Breast epithelium (tissue), 4 donors: ENCODE data around the gene RAET1E. TPM values are rescaled to one million over a fixed set of nuclear protein-coding genes. Genes with fewer than 3 reads are reported as not detected.
"Not testable (repeated sequence)": the region's sequence is repeated elsewhere in the genome, so short reads cannot be mapped to it uniquely, and the experiment has no call there.

ENCODE experiments used
- DNase-seq, 2 donors: peaks; one replicate each; pipeline ENCODE4 v3.0.0-alpha.2; 2019; ENCODE audit warnings: low spot score in 2 of 2
- H3K27ac ChIP-seq, 2 donors: fragments of 200-600 bp; sonication (generic) in 1 of 2; one replicate each; pipeline ENCODE4 v1.5.1; 2016 to 2019; ENCODE audit warnings: mild to moderate bottlenecking in 1 of 2
- H3K27me3 ChIP-seq, 2 donors: fragments of 200-600 bp; sonication (generic) in 1 of 2; one replicate each; pipeline versions ENCODE4 v1.5.1 to v1.6.0; 2017 to 2019; ENCODE audit warnings: control low read depth in 1 of 2, mild to moderate bottlenecking in 1 of 2
- H3K36me3 ChIP-seq: fragments of 200-600 bp; one replicate; pipeline ENCODE4 v1.5.1; 2019
- H3K4me1 ChIP-seq, 2 donors: fragments of 200-600 bp; sonication (generic); one replicate each; pipeline ENCODE4 v1.5.1; 2016 to 2019; ENCODE audit warnings: control low read depth in 1 of 2
- H3K4me3 ChIP-seq, 3 donors: fragments of 200-600 bp; sonication (generic); 1 replicate in 2 of 3; 2 replicates in 1 of 3; pipeline ENCODE4 v1.5.1; 2016 to 2019; ENCODE audit warnings: mild to moderate bottlenecking in 3 of 3, moderate library complexity in 2 of 3
- H3K9me3 ChIP-seq, 2 donors: fragments of 200-600 bp; sonication (generic) in 1 of 2; one replicate each; pipeline ENCODE4 v1.5.1; 2016 to 2019; ENCODE audit warnings: control low read depth in 1 of 2
- POLR2A ChIP-seq: fragments of 450-650 bp; IDR thresholded peaks from one replicate; pipeline ENCODE4 v1.6.1; 2016; ENCODE audit warnings: antibody characterized with exemption, mild to moderate bottlenecking, moderate library complexity
- POLR2AphosphoS5 ChIP-seq, 3 donors: sonication (generic); formaldehyde crosslinking; IDR thresholded peaks; one replicate each; pipeline ENCODE4 v1.6.1; 2017; ENCODE audit warnings: antibody characterized with exemption in 3 of 3
- intact Hi-C: fragments of 100-400 bp; cut with DNase I; formaldehyde crosslinking; loops from one replicate; pipeline ENCODE4 v1.15.1; 2023; ENCODE audit warnings: low total_unique reads
- total RNA-seq, 3 donors: library from RNA; depleted of rRNA; stranded (reverse); fragments of >200 nt; gene quantifications; one replicate each; pipeline ENCODE4 v1.1.0, GENCODE V29; 2016
- TF ChIP-seq, protein P1 (sequence below), 3 donors: fragments of 450-650 bp; IDR thresholded peaks; one replicate each; pipeline ENCODE4 v1.5.1; 2016 to 2017; ENCODE audit warnings: antibody characterized with exemption in 3 of 3, mild to moderate bottlenecking in 3 of 3, moderate library complexity in 3 of 3

RAET1E gene
- total RNA-seq, 3 donors from 2014 or later, result 2.0 TPM; not detected in 2

DNA sequence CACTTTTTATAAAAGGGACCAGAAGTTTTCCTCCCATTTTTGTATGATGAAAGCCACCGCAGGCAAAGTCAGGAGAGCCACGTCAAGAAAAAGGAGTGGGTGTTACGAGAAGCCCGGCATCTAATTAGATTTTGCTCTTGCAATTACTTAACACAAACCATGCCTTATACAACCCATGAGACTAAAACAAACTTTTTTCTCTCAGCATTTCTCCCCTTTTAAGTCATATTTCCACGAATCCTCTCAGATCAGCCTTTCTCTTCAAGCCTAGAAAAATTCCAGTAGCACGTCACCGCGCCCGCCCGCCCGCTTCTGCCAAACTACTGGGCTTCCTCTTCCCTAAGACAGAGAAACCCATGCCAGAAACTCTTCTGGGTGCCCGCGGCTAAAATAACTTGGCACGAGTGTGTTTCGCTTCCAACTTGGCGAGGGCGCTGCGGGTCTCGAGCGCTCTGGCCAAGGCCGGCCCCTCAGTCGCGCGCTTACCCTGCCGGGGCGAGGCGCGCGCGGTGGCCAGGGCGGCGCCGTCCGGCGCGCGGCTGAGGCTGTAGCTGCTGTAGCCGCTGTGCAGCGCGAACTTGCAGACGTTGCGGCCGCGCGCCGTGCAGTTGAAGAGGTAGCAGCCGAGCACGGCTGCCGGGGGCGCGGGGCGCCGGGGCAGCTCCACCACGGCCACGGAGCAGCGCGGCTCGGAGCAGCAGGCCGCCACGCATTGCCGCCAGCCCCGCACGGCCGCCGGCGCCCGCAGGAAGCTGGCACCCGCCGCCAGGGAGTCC lies 34.8 kb downstream of the RAET1E start:
- intact Hi-C loops, result no loop called here
- H3K4me1 ChIP-seq, result no peaks in the 10 kb centered on the region
- H3K36me3 ChIP-seq, result no peaks in the 10 kb centered on the region
- TF ChIP-seq POLR2A (no peak), POLR2AphosphoS5 (IDR thresholded peaks at IDR 0.05) (no peak)
- TF ChIP-seq, protein P1, sequence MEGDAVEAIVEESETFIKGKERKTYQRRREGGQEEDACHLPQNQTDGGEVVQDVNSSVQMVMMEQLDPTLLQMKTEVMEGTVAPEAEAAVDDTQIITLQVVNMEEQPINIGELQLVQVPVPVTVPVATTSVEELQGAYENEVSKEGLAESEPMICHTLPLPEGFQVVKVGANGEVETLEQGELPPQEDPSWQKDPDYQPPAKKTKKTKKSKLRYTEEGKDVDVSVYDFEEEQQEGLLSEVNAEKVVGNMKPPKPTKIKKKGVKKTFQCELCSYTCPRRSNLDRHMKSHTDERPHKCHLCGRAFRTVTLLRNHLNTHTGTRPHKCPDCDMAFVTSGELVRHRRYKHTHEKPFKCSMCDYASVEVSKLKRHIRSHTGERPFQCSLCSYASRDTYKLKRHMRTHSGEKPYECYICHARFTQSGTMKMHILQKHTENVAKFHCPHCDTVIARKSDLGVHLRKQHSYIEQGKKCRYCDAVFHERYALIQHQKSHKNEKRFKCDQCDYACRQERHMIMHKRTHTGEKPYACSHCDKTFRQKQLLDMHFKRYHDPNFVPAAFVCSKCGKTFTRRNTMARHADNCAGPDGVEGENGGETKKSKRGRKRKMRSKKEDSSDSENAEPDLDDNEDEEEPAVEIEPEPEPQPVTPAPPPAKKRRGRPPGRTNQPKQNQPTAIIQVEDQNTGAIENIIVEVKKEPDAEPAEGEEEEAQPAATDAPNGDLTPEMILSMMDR (IDR thresholded peaks at IDR 0.05), result no peak
- no peaks in the 10 kb centered on the region for H3K27me3 ChIP-seq
- DNase-seq, result peak; percentile 85 to 90
- no peaks in the 10 kb centered on the region for H3K9me3 ChIP-seq
- H3K27ac ChIP-seq, result peak overlapping the region; percentile 96
- peak overlapping the region; percentile 75 to 90 (median 79) for H3K4me3 ChIP-seq

- DNase-seq, H3K4me1 ChIP-seq, H3K27me3 ChIP-seq, H3K36me3 ChIP-seq, intact Hi-C loops, H3K9me3 ChIP-seq: not testable (repeated sequence)
- Histone ChIP-seq H3K4me3 (peak overlapping the region; percentile 75 to 90 (median 79)), H3K27ac (peak overlapping the region; percentile 96)
Measured at GRCh38 chr6:149862424-149862738, 35.5 kb downstream of the RAET1E start.

DNA sequence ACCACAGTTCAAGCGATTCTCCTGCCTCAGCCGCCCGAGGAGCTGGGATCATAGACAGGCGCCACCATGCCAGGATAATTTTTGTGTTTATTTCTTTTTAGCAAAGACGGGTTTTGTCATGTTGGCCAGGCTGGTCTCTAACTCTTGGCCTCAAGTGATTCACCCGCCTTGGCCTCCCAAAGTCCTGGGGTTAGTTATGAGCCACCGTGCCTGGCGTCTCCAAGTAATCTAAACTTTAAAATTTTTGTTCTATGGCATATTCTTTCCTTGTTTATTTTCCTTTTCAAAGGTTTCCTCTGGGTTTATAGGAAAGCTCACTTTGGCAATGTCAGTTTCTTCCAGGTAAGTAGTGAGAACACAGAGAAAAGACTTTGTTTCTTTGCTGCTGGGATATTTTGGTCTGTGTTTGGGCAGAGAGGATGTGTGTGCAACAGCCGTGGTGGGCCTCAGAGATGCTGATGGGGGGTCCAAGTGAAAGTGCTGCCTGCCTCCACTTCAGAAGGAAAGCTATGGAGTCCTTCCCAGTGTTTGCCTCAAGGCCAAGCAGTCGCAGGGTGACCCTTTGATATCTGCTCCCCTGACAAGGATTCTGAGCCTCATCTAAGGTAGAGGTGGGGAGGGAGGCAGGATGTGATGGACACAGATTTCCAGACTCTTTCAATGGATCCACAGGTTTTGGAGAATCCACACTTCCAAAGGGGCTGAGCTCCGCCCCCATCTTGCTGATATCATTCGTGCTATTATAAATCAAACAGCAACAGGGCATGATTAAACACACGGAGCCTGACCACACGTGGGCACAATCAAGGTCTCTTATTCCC lies 36.1 kb downstream of the RAET1E start:
- no peaks in the 10 kb centered on the region for H3K36me3 ChIP-seq
- TF ChIP-seq POLR2AphosphoS5 (IDR thresholded peaks at IDR 0.05) (no peak), POLR2A (no peak)
- TF ChIP-seq, protein P1 (IDR thresholded peaks at IDR 0.05), result no peak
- H3K9me3 ChIP-seq, result no peaks in the 10 kb centered on the region
- no peaks in the 10 kb centered on the region for H3K27me3 ChIP-seq
- H3K4me3 ChIP-seq, result peak overlapping the region in 1 of 3 donors; percentile 10
- no peak for DNase-seq
- no peaks in the 10 kb centered on the region for H3K4me1 ChIP-seq
- intact Hi-C loops, result no loop called here
- peak overlapping the region in 1 of 2 donors; percentile 96 for H3K27ac ChIP-seq

DNA sequence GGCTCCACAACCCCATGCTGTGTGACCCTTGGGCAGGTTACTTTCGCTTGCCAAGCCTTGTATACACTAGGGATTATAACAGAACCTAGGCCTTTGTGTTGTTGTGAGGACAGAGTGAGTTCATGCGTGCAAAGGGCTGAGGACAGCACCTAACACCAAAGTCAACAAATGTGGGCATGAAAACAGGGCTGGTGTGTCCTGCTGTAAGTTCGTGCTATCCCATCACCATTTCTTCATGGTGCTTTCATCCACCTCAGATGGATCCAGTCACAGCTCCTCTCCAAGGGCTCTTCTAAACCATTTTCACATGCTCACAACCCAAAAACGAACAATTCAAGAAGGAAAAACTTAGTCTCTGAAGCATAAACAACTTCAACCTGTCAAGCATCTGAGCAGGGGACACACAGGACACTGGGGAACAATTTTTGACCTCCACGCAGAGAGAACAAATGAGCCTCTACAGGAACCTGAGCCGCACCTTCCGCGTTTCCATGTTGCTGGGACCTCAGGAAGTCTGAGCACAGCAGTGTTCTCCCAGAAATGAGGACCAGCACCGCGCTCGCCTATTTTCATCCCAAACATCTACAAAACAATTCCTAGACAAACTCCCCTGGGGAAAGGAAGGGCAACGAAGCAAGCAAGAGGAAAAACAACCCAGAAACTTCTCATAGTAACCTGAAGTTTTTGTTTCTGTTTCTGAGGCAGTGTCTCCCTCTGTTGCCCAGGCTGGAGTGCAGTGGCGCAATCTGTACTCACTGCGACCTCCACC lies 36.9 kb downstream of the RAET1E start:
- no peak overlapping the region for H3K4me3 ChIP-seq
- no peaks in the 10 kb centered on the region for H3K36me3 ChIP-seq
- intact Hi-C loops, result no loop called here
- H3K27ac ChIP-seq, result no peak overlapping the region
- H3K9me3 ChIP-seq, result no peaks in the 10 kb centered on the region
- no peaks in the 10 kb centered on the region for H3K4me1 ChIP-seq
- no peak for DNase-seq
- no peak for TF ChIP-seq POLR2AphosphoS5 (IDR thresholded peaks at IDR 0.05)
- TF ChIP-seq, protein P1 (IDR thresholded peaks at IDR 0.05), result no peak
- TF ChIP-seq POLR2A, result no peak
- H3K27me3 ChIP-seq, result no peaks in the 10 kb centered on the region

- Histone ChIP-seq H3K4me3 (no peak overlapping the region), H3K9me3 (no peaks in the 10 kb centered on the region), H3K27me3 (no peaks in the 10 kb centered on the region), H3K27ac (no peak overlapping the region), H3K36me3 (no peaks in the 10 kb centered on the region), H3K4me1 (no peaks in the 10 kb centered on the region)
- DNase-seq, result no peak
- intact Hi-C loops, result no loop called here
- TF ChIP-seq, protein P1 (IDR thresholded peaks at IDR 0.05), result no peak
- TF ChIP-seq POLR2A (no peak), POLR2AphosphoS5 (IDR thresholded peaks at IDR 0.05) (no peak)
Measured at GRCh38 chr6:149860513-149860833, 37.4 kb downstream of the RAET1E start.
